Measurements from ENCODE around the gene ACAA2. TPM values are rescaled to one million over a fixed set of nuclear protein-coding genes. Genes with fewer than 3 reads are reported as not detected.

ACAA2 gene, protein sequence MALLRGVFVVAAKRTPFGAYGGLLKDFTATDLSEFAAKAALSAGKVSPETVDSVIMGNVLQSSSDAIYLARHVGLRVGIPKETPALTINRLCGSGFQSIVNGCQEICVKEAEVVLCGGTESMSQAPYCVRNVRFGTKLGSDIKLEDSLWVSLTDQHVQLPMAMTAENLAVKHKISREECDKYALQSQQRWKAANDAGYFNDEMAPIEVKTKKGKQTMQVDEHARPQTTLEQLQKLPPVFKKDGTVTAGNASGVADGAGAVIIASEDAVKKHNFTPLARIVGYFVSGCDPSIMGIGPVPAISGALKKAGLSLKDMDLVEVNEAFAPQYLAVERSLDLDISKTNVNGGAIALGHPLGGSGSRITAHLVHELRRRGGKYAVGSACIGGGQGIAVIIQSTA
- 10 to 100 TPM; 37.5 to 39.4 TPM for total RNA-seq
- 100 to 1,000 TPM in 1 of 2 donors, 10 to 100 TPM in 1; 40.2 to 117 TPM for polyA plus RNA-seq
- long read RNA-seq, donor 1, transcript ACAA2-201 (10 exons, 3,350 nt), result major isoform, 195 of 232 reads
- long read RNA-seq, donor 1, transcript ACAA2-205 (10 exons, 1,657 nt), result minor isoform, 7 of 232 reads
- long read RNA-seq, donor 1, partial matches to known transcripts, result 9 of 232 reads
- long read RNA-seq, donor 1, other reads (novel, unspliced or antisense), result 21 of 232 reads
- long read RNA-seq, donor 2, transcript ACAA2-201 (10 exons, 3,350 nt), result major isoform, 30 of 37 reads
- long read RNA-seq, donor 2, partial matches to known transcripts, result 3 of 37 reads
- long read RNA-seq, donor 2, other reads (novel, unspliced or antisense), result 3 of 37 reads

DNA sequence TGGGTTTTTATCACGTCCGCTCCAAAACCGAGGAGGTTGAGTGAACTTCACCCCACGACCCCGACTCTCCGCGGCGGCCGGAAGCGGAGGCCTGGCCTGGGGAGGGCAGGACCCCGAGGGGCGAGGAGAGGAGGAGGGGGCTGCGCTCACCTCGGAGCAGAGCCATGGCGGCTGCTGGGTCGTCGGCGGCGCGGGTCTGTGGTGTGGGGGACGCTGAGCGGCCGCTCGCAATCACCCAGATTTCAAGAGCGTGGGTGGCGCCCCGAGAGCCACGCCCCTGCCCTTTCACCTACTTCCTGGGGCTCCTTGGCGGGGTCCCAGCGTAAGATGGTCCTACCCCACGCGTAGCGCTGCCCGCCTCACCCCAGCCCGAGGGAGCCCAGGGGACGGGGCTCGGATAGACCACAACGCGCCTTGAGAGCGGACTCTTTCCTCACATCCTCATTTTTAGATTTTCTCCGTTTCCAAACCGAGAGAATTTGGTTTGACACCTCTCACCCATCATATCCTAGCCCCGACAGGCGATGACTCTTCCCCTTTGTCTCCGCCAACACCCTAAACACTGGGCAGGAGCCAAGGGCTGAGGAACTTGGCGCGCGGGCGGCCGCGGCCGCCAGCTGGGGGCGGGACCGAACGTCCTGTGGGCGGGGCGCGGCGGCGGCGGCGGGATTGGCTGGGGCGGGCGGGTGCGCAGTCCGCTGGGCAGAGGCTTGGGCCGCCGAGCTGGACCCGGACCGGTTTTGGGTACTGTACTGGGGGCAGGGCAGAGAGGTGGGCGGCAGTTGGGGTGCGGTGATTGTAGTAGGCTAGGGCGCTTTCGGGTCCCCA lies at the start of gene ACAA2:
ACAA2 (minus strand) TSS at position 215 of the 828 bp plus-strand sequence; CDS start at position 166, 49 bp downstream.
- peak within 1 kb of the TSS; percentile 38 to 43 for H3K4me3 ChIP-seq (ENCODE audit: low read length in 2 of 2)
- intact Hi-C loops (cut with DNase I), result loop anchor here (5.0 to 10.0 kb wide), 2 partner anchors 454 to 471 kb away; partner anchors contain the start of genes CFAP53 (in 1 of the 2), CXXC1 (in 1 of the 2) and MBD1 (in 1 of the 2)
- WGBS, 2 donors, result 0 to 1% methylated on average over 68 to 74 of the region's 74 CpGs
- H3K27ac ChIP-seq (ENCODE audit: low read depth in 1 of 2, low read length in 2 of 2), result peak within 1 kb of the TSS; percentile 58 to 93
- H3K36me3 ChIP-seq (ENCODE audit: control insufficient read depth in 1 of 2, insufficient read depth in 2 of 2, low read length in 1 of 2), result no peaks in the 10 kb centered on the region
- ATAC-seq (ENCODE audit: low FRiP score), result peak; percentile 97
- peaks cover 3 to 4% of the 10 kb centered on the region in 2 donors for H3K4me1 ChIP-seq (ENCODE audit: control insufficient read depth in 1 of 2, insufficient read depth in 2 of 2, low read length in 2 of 2)
- no peaks in the 10 kb centered on the region for H3K9me3 ChIP-seq (ENCODE audit: control insufficient read depth, low read length)
- peak; percentile 91 to 96 for DNase-seq
- no peaks in the 10 kb centered on the region for H3K27me3 ChIP-seq (ENCODE audit: control insufficient read depth in 1 of 2, insufficient read depth in 2 of 2, low read length in 1 of 2)

DNA sequence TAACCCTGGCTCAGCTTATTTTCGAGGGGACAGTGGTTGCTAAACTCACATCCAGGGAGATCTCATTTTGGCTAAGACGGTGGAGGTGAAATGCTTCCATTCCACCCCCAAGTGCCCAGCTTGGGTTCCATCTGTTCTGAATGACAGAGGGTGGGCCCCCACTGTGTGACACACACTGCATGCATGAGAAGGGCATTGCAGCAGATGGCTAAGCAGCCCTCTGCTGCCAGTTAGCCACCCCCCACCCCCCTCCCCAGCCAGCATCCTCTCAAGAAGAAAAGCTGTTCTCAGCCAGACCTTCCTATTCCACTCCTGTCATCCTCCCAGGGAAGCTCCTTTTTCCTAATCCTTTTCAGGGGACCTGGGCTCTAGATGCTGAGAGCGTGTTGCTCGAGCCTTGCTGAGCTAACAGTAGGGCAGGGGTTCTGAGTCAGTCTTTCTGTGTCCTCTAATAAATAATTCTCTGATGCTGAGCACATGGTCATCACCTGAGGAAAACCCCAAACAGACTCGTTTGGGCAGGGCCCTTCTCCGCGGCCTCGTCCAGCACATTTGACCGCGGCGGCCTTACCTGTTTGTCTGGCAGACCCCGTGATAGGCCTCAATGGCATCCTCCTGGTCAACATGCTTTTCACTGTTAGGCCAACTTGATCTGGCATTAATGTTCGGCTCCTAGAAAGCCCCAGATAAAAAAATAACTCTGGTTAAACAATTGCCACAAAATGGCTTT lies 49.5 kb upstream of the ACAA2 start:
- WGBS, 2 donors, result 88 to 89% methylated on average over 13 of the region's 13 CpGs
- no peak overlapping the region for H3K27ac ChIP-seq (ENCODE audit: low read depth in 1 of 2, low read length in 2 of 2)
- H3K4me1 ChIP-seq (ENCODE audit: control insufficient read depth in 1 of 2, insufficient read depth in 2 of 2, low read length in 2 of 2), result no peaks in the 10 kb centered on the region
- intact Hi-C loops (cut with DNase I), result no loop called here
- H3K36me3 ChIP-seq (ENCODE audit: control insufficient read depth in 1 of 2, insufficient read depth in 2 of 2, low read length in 1 of 2), result no peaks in the 10 kb centered on the region
- H3K4me3 ChIP-seq (ENCODE audit: low read length in 2 of 2), result no peak overlapping the region
- no peak for ATAC-seq (ENCODE audit: low FRiP score)
- H3K27me3 ChIP-seq (ENCODE audit: control insufficient read depth in 1 of 2, insufficient read depth in 2 of 2, low read length in 1 of 2), result no peaks in the 10 kb centered on the region
- DNase-seq, result no peak
- no peaks in the 10 kb centered on the region for H3K9me3 ChIP-seq (ENCODE audit: control insufficient read depth, low read length)

DNA sequence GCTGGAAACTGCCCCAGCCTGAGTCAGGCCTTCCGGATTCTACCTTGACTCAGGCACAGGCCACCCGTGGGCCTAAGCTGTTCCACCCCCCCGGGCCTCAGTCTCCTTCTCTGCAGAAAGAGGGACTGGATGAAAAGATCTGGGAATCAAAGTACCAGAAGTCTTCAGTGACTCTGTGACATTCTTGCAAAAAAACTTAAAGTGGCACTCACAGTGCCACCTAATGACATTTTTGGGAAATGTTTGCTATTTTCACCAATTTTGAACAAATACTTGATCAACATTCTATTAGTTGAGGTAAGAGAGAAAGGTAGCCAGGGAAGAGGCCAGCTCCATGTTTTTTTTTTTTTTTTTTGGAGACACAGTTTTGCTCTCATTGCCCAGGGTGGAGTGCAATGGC lies 48.3 kb upstream of the ACAA2 start:
- ATAC-seq (ENCODE audit: low FRiP score), result no peak

DNA sequence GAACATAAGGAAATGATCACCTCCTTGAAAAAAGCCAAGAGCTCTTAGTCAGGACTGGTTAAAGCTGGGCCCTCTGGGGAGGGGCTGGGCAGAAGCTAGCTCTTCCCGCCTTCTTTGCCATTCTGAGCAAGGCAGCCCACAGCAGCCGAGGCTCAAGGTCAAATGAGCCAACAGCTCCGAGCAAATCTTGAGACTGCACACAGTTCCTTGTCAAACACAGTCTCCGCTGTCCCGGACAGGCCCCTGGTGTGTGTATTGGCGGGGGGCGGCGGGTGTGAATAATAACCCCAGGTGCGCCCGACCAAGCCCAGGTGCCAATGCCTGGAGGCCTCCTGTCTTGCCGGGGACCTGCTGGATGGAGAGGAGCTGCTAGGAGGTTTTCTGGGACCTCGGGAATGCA lies 46.4 kb upstream of the ACAA2 start:
- H3K4me3 ChIP-seq (ENCODE audit: low read length in 2 of 2), result no peak overlapping the region
- 88 to 89% methylated on average over 12 of the region's 12 CpGs for WGBS, 2 donors
- H3K9me3 ChIP-seq (ENCODE audit: control insufficient read depth, low read length), result no peaks in the 10 kb centered on the region
- H3K27me3 ChIP-seq (ENCODE audit: control insufficient read depth in 1 of 2, insufficient read depth in 2 of 2, low read length in 1 of 2), result no peaks in the 10 kb centered on the region
- ATAC-seq (ENCODE audit: low FRiP score) (no peak), DNase-seq (no peak)
- intact Hi-C loops (cut with DNase I), result loop anchor here (2.0 to 5.0 kb wide), 2 partner anchors 297 to 349 kb away; partner anchors contain the start of gene LIPG (in 1 of the 2)
- no peak overlapping the region for H3K27ac ChIP-seq (ENCODE audit: low read depth in 1 of 2, low read length in 2 of 2)
- no peaks in the 10 kb centered on the region for H3K4me1 ChIP-seq (ENCODE audit: control insufficient read depth in 1 of 2, insufficient read depth in 2 of 2, low read length in 2 of 2)
- no peaks in the 10 kb centered on the region for H3K36me3 ChIP-seq (ENCODE audit: control insufficient read depth in 1 of 2, insufficient read depth in 2 of 2, low read length in 1 of 2)

More for the DNA sequence above, 48.3 kb upstream of the ACAA2 start:
- DNase-seq, result peak in 1 of 2 donors; percentile 50
- H3K4me1 ChIP-seq (ENCODE audit: control insufficient read depth in 1 of 2, insufficient read depth in 2 of 2, low read length in 2 of 2), result no peaks in the 10 kb centered on the region
- intact Hi-C loops (cut with DNase I), result no loop called here
- H3K4me3 ChIP-seq (ENCODE audit: low read length in 2 of 2), result no peak overlapping the region
- 58 to 63% methylated on average over 3 of the region's 3 CpGs for WGBS, 2 donors
- no peaks in the 10 kb centered on the region for H3K27me3 ChIP-seq (ENCODE audit: control insufficient read depth in 1 of 2, insufficient read depth in 2 of 2, low read length in 1 of 2)
- no peak overlapping the region for H3K27ac ChIP-seq (ENCODE audit: low read depth in 1 of 2, low read length in 2 of 2)
- H3K9me3 ChIP-seq (ENCODE audit: control insufficient read depth, low read length), result no peaks in the 10 kb centered on the region
- no peaks in the 10 kb centered on the region for H3K36me3 ChIP-seq (ENCODE audit: control insufficient read depth in 1 of 2, insufficient read depth in 2 of 2, low read length in 1 of 2)

DNA sequence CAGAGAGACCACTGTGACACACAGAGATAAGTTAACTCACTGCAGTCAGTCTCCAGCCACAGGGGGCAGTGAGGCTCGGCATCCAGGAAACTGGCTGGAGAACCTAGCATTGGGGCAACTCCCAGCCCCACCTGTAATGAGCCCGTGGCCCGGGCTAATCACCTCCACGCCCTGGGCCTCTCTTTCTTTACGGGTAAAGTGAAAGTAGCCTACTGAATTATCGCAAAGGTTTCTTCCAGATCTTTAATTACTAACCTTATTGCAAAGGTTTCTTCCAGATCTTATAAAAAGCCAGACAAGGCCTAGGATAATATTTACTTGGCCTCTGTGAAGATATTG lies 45.7 kb upstream of the ACAA2 start:
- ATAC-seq (ENCODE audit: low FRiP score) (no peak), DNase-seq (no peak)
- WGBS, 2 donors, result 65 to 67% methylated on average over 6 of the region's 6 CpGs
- intact Hi-C loops (cut with DNase I), result loop anchor here (2.0 to 5.0 kb wide), 2 partner anchors 297 to 348 kb away; partner anchors contain the start of gene LIPG (in 1 of the 2)
- no peak overlapping the region for H3K27ac ChIP-seq (ENCODE audit: low read depth in 1 of 2, low read length in 2 of 2)
- no peaks in the 10 kb centered on the region for H3K27me3 ChIP-seq (ENCODE audit: control insufficient read depth in 1 of 2, insufficient read depth in 2 of 2, low read length in 1 of 2)
- no peak overlapping the region for H3K4me3 ChIP-seq (ENCODE audit: low read length in 2 of 2)
- no peaks in the 10 kb centered on the region for H3K4me1 ChIP-seq (ENCODE audit: control insufficient read depth in 1 of 2, insufficient read depth in 2 of 2, low read length in 2 of 2)
- H3K9me3 ChIP-seq (ENCODE audit: control insufficient read depth, low read length), result no peaks in the 10 kb centered on the region
- H3K36me3 ChIP-seq (ENCODE audit: control insufficient read depth in 1 of 2, insufficient read depth in 2 of 2, low read length in 1 of 2), result no peaks in the 10 kb centered on the region

DNA sequence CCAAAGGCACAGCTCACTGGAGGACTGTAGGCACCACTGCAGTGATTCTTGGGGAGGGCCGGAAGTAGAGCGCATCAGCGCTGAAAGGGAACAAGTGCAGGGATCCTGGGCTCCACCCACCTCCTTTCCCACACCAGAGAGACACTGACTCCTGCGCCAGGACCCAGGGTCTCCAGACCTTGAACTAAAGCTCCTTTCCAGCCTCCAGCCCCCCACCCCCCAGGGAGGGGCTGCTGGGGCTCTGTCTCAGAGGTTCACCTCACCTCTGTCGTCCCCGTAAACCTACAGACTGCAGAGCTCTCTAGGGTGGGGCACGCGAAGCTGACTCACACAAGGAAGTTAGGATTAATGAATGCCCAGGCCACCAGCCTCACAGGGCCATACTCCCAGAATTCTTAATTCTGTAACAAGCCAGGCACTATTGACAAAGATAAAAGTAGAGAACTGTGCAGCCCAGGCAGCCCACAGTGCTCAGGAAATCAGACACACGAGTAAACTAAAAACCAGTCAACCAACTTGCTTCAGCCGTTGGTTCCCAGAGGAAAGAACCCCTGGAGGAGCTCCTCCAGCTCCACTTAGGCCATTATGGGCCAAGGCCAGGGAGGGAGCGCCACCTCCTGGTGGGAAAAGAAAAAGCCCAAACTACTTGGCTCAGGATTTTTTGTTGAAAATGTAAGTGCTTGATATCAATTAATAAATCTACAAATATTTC lies 45.1 kb upstream of the ACAA2 start:
- Histone ChIP-seq H3K9me3 (ENCODE audit: control insufficient read depth, low read length) (no peaks in the 10 kb centered on the region), H3K4me3 (ENCODE audit: low read length in 2 of 2) (no peak overlapping the region), H3K27ac (ENCODE audit: low read depth in 1 of 2, low read length in 2 of 2) (no peak overlapping the region), H3K36me3 (ENCODE audit: control insufficient read depth in 1 of 2, insufficient read depth in 2 of 2, low read length in 1 of 2) (no peaks in the 10 kb centered on the region), H3K4me1 (ENCODE audit: control insufficient read depth in 1 of 2, insufficient read depth in 2 of 2, low read length in 2 of 2) (no peaks in the 10 kb centered on the region), H3K27me3 (ENCODE audit: control insufficient read depth in 1 of 2, insufficient read depth in 2 of 2, low read length in 1 of 2) (no peaks in the 10 kb centered on the region)
- no peak for ATAC-seq (ENCODE audit: low FRiP score)
- DNase-seq, result peak in 1 of 2 donors; percentile 84
- intact Hi-C loops (cut with DNase I), result loop anchor here (2.0 to 5.0 kb wide), 2 partner anchors 296 to 348 kb away; partner anchors contain the start of gene LIPG (in 1 of the 2)
- WGBS, 2 donors, result 62 to 64% methylated on average over 11 of the region's 11 CpGs

DNA sequence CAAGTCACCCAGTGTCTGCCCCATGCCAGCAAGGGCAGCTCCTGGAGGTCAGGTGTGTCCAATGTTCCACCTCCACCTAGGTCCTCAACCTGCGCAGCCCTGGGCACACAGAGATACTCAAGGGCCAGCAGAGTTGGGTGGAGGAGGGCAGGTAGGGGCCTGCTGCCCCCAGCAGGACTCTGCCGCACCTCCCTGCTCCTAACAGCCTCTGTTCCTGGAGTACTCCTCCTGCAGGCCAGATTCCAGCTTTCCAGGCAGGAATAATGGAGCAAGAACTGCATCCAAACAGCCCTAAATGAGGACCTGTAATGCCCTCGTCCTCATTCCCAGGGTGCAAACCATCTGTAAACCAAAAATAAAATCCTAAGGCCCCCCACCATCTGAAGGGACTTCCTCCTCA lies 44.4 kb upstream of the ACAA2 start:
- Histone ChIP-seq H3K4me3 (ENCODE audit: low read length in 2 of 2) (no peak overlapping the region), H3K9me3 (ENCODE audit: control insufficient read depth, low read length) (no peaks in the 10 kb centered on the region), H3K36me3 (ENCODE audit: control insufficient read depth in 1 of 2, insufficient read depth in 2 of 2, low read length in 1 of 2) (no peaks in the 10 kb centered on the region), H3K27ac (ENCODE audit: low read depth in 1 of 2, low read length in 2 of 2) (no peak overlapping the region), H3K4me1 (ENCODE audit: control insufficient read depth in 1 of 2, insufficient read depth in 2 of 2, low read length in 2 of 2) (no peaks in the 10 kb centered on the region), H3K27me3 (ENCODE audit: control insufficient read depth in 1 of 2, insufficient read depth in 2 of 2, low read length in 1 of 2) (no peaks in the 10 kb centered on the region)
- WGBS, 2 donors, result 86 to 87% methylated on average over 2 to 3 of the region's 3 CpGs
- no peak for ATAC-seq (ENCODE audit: low FRiP score)
- intact Hi-C loops (cut with DNase I), result loop anchor here (2.0 to 5.0 kb wide), 2 partner anchors 295 to 347 kb away; partner anchors contain the start of gene LIPG (in 1 of the 2)
- DNase-seq, result no peak
